HG02938 (cell line): ENCODE measurements around the gene ZNF793.

ENCODE experiments used
- ATAC-seq: cut with Tn5 transposase; IDR thresholded peaks from one replicate; pipeline ENCODE4 v1.9.1; 2021; ENCODE audit warnings: mild to moderate bottlenecking, moderate library complexity; ENCODE audit not compliant: unreplicated experiment

The ZNF793 gene

DNA sequence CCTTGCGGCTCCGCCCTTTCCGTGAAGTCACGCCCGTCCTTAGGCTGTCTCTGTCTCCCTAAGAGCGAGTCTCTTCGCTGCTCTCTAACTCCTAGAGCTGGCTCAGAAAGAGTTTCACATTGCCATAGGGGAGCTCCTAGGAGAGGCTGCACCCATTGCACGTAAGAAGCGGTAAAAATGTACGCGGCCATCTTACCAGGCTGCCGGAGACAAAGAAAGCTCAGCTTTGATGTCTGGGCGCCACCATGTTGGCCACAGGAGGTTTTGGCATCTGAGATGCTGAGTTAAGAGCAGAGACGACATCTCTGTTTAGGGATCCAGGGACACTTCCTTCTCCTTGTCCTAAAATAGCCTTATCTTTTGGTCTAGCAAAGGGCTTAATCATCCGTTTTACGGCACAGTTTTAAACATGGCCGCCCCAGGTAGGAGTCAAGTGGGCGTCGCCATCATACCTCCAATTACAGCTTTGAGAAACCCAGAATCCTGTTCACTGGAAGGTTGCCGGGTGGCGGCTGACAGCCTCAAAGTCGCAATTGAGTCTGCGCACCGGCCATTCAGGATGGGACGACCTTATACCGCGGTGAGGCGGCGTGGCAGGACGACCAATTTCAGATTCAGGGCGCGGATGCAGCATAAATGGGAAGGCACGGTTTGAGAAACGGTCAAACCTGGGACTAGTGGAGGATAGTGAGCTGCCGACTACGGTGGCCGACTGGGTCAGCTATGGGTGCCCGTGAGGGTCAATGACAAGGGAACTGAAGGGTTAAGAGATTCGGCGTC, at the start of gene ZNF793:
Gene ZNF793 (plus strand): TSS at position 553 of the 780 bp plus-strand sequence. CDS start 16,501 bp downstream, outside the sequence.
- no peak for ATAC-seq

DNA sequence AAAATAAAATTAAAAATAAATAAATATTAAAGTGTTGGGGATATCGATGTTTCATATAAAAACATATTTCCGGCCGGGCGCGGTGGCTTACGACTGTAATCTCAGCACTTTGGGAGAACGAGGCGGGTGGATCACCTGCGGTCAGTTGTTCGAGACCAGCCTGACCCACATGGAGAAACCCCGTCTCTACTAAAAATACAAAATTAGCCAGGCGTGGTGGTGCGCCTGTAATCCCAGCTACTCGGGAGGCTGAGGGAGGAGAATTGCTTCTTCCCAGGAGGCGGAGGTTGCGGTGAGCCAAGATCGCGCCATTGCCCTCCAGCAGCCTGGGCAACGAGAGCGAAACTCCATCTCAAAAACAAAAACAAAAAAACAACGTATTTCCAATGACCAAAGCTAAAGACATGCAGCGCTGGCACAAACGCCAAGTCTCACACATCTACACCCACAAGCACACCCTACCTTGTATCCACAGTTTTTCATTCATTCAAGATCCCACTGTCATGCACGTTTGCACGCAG, 40.4 kb upstream of the ZNF793 start:
- ATAC-seq = no peak

DNA sequence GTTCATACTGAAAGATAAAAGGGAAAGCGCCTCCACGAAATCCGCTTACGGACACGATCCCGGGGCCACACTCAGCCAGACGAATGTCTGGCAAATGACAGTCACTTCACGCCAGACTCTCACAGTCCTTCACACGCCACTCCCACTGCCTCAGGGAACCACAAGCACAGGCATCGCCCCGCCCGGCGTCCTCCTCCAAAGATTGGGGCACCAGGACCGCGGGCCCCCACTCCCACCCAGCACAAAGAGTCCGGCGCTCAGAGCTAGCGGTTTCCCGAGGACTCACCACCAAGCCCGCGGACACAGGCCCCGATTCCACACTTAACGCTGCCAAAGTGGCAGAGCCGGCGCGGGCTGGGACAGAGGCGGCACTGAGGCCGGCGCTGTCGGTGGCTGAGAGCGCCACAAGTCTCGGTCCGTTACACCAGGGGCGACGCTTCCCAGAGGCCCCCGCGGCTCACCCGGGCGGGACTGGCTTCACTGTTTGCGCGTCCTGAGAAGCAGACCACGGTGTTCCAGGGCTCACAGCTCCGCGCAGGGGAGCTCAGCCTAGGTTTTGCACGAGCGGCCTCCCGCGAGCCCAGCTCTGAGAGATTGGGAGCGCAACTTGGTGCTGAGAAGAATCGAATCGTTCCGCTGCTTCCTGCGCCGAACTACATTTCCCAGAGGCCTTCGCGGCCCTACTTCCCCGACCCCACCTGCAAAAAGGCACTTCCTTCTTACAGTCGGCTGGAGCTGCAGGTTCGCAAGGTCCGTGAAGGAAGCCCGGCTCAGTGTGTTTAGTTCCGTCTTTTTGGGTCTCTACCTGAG, 39.7 kb upstream of the ZNF793 start, which contains the start of gene ZNF569:
Gene ZNF569 (minus strand): TSS at position 647 of the 810 bp plus-strand sequence. CDS start 22,523 bp downstream, outside the sequence.
- ATAC-seq = peak; percentile 61

- no peak for ATAC-seq
These were observed 39.1 kb upstream of the ZNF793 start for GRCh38 chr19:37467608-37468090.

DNA sequence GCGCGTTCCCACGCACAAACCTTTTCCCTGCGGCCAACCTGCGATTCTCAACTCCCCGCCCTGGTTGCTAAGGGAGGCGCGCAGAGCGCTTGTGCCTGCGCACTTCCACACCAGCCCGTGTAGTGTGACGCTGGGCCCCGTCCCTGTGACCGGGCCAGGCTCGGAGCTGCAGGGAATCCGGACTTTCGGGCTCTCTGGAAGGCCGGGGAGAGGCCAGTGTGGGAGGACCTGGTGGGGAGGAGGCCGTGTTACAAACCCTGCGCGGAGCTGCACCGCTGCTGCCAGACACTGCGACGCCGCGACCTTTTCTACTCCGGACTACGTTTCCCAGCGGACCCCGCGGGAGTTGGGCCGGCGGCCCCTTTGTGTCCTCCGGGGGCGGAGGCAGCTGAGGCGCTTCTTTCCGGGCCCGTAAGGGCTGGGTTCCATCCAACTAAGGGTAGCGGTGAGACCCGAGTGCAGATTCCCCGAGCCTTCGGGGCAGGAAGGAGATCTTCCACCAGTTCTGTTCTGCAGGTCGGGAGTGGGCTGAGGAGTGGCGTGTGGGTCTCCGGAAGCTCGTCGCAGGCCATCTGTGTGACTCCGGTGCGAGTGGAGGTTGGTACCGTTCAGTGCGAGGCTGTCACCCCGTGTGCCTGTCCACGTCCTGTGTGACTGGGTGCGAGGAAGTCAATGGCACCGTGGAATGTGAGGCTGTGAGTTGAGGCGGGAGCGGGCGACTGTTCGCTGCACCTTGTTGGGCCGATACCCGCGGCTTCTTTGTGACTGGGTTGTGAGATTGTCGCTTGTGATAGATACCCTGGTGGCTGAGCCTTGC, 37.6 kb upstream of the ZNF793 start, which contains the start of gene ZNF570:
Gene ZNF570 (plus strand): TSS at position 396 of the 817 bp plus-strand sequence. CDS start 999 bp downstream, outside the sequence.
- ATAC-seq = peak; percentile 48

GRCh38 chr19:37470216-37470615, 36.5 kb upstream of the ZNF793 start:
- no peak for ATAC-seq

DNA sequence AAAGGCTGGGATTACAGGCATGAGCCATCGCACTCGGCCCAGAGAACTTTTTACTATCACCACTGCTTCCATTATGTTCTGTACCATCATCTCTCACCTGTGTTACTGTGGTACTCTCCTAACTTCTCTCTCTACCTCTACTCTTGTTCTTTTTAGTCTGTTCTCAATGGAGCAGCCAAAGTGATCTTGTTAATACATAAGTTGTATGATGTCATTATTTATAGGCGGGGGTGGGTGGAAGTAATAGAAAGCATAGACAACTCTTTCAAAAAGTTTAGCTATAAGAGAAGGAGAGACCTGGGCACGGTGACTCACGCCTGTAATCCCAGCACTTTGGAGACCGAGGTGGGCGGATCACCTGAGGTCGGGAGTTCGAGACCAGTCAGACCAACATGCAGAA, 34.6 kb upstream of the ZNF793 start:
- ATAC-seq = no peak

- ATAC-seq = no peak
These were observed 22.2 kb upstream of the ZNF793 start for GRCh38 chr19:37484406-37485168.

DNA sequence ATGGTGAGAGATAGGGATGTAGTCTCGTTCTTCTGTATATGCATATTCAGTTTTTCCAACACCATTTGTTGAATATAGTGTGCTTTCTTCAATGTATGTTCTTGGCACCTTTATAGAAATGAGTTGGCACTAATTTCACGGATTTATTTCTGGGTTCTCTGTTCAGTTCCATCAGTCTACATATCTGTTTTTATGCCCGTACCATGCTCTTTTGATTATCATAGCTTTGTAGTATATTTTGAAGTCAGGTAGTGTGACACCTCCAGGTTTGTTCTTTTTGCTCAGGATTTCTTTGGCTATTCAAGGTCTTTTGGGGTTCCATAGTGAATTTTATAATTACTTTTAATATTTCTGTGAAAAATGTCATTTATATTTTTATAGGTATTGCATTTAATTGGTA, 14.5 kb upstream of the ZNF793 start:
- ATAC-seq = no peak

DNA sequence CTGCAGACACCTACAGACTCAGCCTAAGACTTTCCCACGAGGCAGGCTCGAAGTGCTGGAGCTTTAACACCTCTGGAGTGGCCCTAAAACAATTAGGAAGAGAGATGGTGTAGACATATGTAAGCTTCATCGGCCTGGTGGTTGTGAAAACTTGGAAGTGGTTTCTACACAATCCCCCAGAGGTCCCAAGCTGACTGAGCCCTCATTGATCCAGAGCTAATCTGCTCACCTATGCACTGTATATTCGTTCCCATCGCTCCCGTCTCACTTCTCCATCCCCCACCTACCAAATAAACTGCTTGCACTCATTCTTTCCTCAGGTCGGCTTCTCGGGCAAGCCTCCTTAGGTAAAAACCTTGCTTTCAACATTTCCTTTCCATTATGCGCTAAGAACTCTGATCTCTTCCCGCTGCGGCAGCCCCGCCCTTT, 767 bp upstream of the ZNF793 start:
- no peak for ATAC-seq

- no peak for ATAC-seq
These were observed 377 bp downstream of the ZNF793 start for GRCh38 chr19:37507167-37507464.

DNA sequence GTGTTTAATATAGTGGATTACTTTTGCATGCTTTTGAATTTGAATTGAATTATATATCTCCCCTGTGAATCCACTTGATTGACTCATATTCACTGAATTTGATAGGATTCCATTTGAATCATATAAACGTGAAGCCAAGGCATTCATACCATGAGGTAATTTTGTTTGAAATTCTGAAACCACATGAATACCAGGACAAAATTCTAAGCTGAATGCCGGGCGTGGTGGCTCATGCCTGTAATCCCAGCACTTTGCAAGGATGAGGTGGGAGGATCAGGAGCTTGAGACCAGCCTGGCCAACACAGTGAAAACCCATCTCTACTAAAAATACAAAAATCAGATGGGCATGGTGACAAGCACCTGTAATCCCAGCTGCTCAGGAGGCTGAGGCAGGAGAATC, 4.4 kb downstream of the ZNF793 start:
- ATAC-seq = no peak

GRCh38 chr19:37511821-37512220, 5.1 kb downstream of the ZNF793 start:
- ATAC-seq = no peak

DNA sequence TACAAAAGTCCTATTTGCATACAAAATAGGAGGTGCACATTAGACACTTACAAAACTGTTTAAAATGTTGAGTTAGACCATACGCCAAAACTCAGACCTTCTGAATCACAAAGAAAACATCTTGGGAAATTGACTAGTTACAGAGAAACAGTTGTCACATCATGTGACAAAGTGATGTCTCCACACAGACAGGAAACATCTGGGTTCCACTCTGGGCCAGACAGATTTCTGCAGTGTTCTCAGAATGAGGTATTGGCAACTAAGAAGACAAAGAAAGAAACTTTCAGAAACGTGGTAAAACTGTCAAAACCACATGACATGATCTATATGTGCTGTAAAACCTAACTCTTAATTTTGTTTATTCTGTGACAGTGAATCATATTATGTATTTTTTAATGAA, 6.7 kb downstream of the ZNF793 start:
- ATAC-seq = no peak

DNA sequence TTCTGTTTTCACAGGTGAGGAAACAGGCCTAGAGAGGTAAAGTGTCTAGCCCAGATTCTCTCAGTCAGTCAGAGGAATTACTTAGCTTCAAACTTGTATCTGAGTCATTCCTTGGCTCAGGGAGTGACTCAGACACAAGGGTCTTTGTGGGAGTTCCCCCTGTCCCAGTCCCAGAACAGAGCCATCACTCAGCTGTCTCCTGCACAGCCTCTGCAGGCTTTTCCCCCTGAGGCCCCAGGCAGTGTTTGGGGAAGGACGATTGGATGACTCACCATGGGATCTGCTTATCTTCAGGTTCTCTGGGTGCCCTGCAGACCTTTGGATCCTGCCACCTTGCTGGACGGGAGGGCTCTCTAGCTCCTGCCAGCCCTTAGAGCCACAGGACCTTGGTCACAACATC, 13.2 kb downstream of the ZNF793 start:
- ATAC-seq = no peak

- no peak for ATAC-seq
These were observed 30.7 kb downstream of the ZNF793 start for GRCh38 chr19:37537391-37537947.

GRCh38 chr19:37551129-37551993, 44.6 kb downstream of the ZNF793 start:
- ATAC-seq = no peak

DNA sequence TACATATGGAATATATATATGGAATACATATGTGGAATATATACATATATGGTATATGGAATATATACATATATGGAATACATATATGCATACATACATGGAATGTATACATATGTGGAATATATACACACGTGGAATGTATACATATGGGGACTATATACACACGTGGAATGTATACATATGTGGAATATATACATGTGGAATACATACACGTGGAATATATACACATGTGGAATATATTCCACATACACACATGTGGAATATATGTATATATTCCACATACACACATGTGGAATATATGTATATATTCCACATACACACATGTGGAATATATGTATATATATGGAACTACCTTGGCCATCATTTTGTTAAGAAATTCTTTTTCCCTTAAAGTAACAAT, 56.8 kb downstream of the ZNF793 start:
- ATAC-seq = no peak
